Hindlimb muscle (tissue), 1 donor: ENCODE results near the gene CHST15. TPM values are rescaled to one million over a fixed set of nuclear protein-coding genes. Genes with fewer than 3 reads are reported as not detected.
"Not testable (repeated sequence)": the region's sequence is repeated elsewhere in the genome, so short reads cannot be mapped to it uniquely, and the experiment has no call there.

Source experiments
- DNase-seq: peaks from one replicate; pipeline ENCODE4 v3.0.0-alpha.2; 2013
- polyA plus RNA-seq: library from polyadenylated mRNA; unstranded; fragments of 120-200 nt; gene quantifications from one replicate; pipeline ENCODE4 v1.2.1, GENCODE V29; 2013; ENCODE audit not compliant: insufficient read length

Gene CHST15
- polyA plus RNA-seq, 1 donor, result 15.3 TPM

- DNase-seq, result no peak
Measured at GRCh38 chr10:124124123-124124768, 30.8 kb upstream of the CHST15 start.

- DNase-seq, result no peak
Measured at GRCh38 chr10:124123156-124123555, 29.8 kb upstream of the CHST15 start.

GRCh38 chr10:124122211-124122610 is 28.8 kb upstream of the CHST15 start:
- no peak for DNase-seq

GRCh38 chr10:124120410-124121061 is 27.1 kb upstream of the CHST15 start:
- no peak for DNase-seq

GRCh38 chr10:124119946-124120345 is 26.5 kb upstream of the CHST15 start:
- DNase-seq, result no peak

GRCh38 chr10:124119216-124119615 is 25.8 kb upstream of the CHST15 start:
- no peak for DNase-seq

GRCh38 chr10:124117833-124118232 is 24.4 kb upstream of the CHST15 start:
- DNase-seq, result no peak

- no peak for DNase-seq
Measured at GRCh38 chr10:124117511-124117785, 24.1 kb upstream of the CHST15 start.

- DNase-seq, result no peak
Measured at GRCh38 chr10:124116771-124117510, 23.5 kb upstream of the CHST15 start.

GRCh38 chr10:124114696-124115095 is 21.3 kb upstream of the CHST15 start:
- DNase-seq, result no peak

GRCh38 chr10:124112891-124113580 is 19.6 kb upstream of the CHST15 start:
- no peak for DNase-seq

GRCh38 chr10:124110882-124111281 is 17.5 kb upstream of the CHST15 start:
- no peak for DNase-seq

- no peak for DNase-seq
Measured at GRCh38 chr10:124109261-124109660, 15.9 kb upstream of the CHST15 start.

GRCh38 chr10:124107072-124107471 is 13.7 kb upstream of the CHST15 start:
- DNase-seq, result no peak

GRCh38 chr10:124106241-124106879 is 13.0 kb upstream of the CHST15 start:
- no peak for DNase-seq

- DNase-seq, result no peak
Measured at GRCh38 chr10:124105594-124105993, 12.2 kb upstream of the CHST15 start.

GRCh38 chr10:124105045-124105444 is 11.6 kb upstream of the CHST15 start:
- no peak for DNase-seq

GRCh38 chr10:124104011-124104627 is 10.7 kb upstream of the CHST15 start:
- DNase-seq, result no peak

- no peak for DNase-seq
Measured at GRCh38 chr10:124101351-124101750, 8.0 kb upstream of the CHST15 start.

- not testable (repeated sequence) for DNase-seq
Measured at GRCh38 chr10:124100651-124101050, 7.3 kb upstream of the CHST15 start.

GRCh38 chr10:124100124-124100523 is 6.7 kb upstream of the CHST15 start:
- DNase-seq, result no peak

GRCh38 chr10:124099604-124100003 is 6.2 kb upstream of the CHST15 start:
- no peak for DNase-seq
